Measurements from ENCODE around the gene IL25. TPM values are rescaled to one million over a fixed set of nuclear protein-coding genes. Genes with fewer than 3 reads are reported as not detected.
"Not testable (repeated sequence)": the region's sequence is repeated elsewhere in the genome, so short reads cannot be mapped to it uniquely, and the experiment has no call there.

Gene IL25
- total RNA-seq, 2 donors from 2014 or later, result not detected

GRCh38 chr14:23399136-23399535 is 26.5 kb downstream of the IL25 start:
- Mint-ChIP-seq H3K27ac (no peak overlapping the region), H3K27me3 (peaks cover 6 to 11% of the 10 kb centered on the region in 2 donors), H3K4me1 (ENCODE audit: low read depth in 2 of 2) (no peaks in the 10 kb centered on the region), H3K9me3 (no peaks in the 10 kb centered on the region), H3K36me3 (no peaks in the 10 kb centered on the region), H3K4me3 (no peak overlapping the region)
- no peak for DNase-seq (ENCODE audit: low spot score)
- ATAC-seq, result no peak

DNA sequence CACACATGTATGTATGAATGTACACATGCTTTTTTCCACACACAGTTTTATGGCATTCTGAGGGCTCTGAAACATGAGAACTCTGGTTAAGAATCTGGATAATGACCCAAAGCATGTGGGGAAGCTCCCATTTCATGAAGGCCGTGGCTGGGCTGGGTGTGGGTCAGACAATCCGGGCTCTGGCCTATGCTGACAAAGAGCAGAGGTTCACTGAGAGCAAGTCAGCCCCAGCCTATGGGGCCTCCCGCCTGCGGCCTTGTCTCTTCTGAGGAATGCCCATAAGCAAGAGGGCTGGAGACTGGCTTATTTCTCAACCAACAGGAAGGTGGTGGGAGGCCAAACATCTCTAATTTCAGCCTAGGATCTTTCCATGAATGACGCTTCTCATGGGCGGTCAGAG is 27.0 kb downstream of the IL25 start:
- no peaks in the 10 kb centered on the region for H3K36me3 Mint-ChIP-seq
- no peak overlapping the region for H3K27ac Mint-ChIP-seq

DNA sequence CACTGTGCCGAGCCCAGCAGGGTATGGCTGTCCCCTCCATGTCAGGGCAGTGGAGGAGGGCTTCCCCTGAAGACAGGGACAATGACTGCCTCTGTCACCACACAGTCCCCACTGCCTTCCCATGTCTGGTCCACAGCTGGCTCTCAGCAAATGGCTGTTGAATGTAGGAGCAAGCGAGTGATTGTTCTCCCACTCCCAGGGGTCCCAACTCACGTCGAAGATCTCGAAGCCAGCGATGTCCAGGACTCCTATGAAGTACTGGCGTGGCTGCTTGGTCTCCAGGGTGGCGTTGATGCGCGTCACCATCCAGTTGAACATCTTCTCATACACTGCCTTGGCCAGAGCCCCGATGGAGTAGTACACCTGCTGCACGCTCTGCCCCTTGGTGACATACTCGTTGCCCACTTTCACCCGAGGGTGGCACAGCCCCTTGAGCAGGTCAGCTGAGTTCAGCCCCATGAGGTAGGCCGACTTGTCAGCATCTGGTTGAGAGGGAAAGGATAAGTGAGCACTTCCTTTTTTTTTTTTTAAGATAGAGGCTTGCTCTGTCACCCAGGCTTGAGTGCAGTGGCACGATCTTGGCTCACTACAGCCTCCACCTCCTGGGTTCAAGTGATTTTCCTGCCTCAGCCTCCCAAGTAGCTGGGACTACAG is 28.0 kb downstream of the IL25 start:
- DNase-seq (ENCODE audit: low spot score); H3K27ac Mint-ChIP-seq; ATAC-seq; H3K4me3 Mint-ChIP-seq; H3K4me1 Mint-ChIP-seq (ENCODE audit: low read depth in 2 of 2); H3K36me3 Mint-ChIP-seq; H3K9me3 Mint-ChIP-seq: not testable (repeated sequence)
- H3K27me3 Mint-ChIP-seq, result peaks cover 0 to 11% of the 10 kb centered on the region in 2 donors

More for the DNA sequence above, 27.0 kb downstream of the IL25 start:
- H3K4me3 Mint-ChIP-seq, result no peak overlapping the region
- H3K27me3 Mint-ChIP-seq, result peaks cover 6 to 11% of the 10 kb centered on the region in 2 donors
- ATAC-seq (no peak), DNase-seq (ENCODE audit: low spot score) (no peak)
- no peaks in the 10 kb centered on the region for H3K9me3 Mint-ChIP-seq
- no peaks in the 10 kb centered on the region for H3K4me1 Mint-ChIP-seq (ENCODE audit: low read depth in 2 of 2)

DNA sequence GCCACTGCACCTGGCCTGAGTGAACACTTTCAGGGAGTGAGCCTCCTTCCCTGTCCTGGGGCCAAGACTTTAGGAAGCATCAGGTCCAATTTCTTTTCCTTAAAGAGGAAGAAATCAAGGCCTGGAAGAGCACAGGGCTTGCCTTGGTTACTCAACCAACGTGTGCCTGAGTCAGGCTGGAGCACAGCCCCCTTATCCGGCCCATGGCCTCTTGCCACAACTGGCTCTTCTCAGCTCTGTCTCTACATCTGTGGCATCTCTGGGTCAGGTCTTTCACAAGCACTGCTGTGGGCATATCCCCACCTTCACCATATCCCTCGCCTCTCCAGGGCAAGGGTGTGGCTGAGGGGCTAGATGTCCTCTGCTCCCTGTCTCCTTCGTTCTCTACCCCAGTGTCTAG is 28.7 kb downstream of the IL25 start:
- Mint-ChIP-seq H3K27me3 (peaks cover 0 to 11% of the 10 kb centered on the region in 2 donors), H3K36me3 (no peaks in the 10 kb centered on the region), H3K27ac (no peak overlapping the region), H3K4me3 (no peak overlapping the region), H3K9me3 (no peaks in the 10 kb centered on the region), H3K4me1 (ENCODE audit: low read depth in 2 of 2) (no peaks in the 10 kb centered on the region)
- no peak for DNase-seq (ENCODE audit: low spot score)
- ATAC-seq, result no peak

DNA sequence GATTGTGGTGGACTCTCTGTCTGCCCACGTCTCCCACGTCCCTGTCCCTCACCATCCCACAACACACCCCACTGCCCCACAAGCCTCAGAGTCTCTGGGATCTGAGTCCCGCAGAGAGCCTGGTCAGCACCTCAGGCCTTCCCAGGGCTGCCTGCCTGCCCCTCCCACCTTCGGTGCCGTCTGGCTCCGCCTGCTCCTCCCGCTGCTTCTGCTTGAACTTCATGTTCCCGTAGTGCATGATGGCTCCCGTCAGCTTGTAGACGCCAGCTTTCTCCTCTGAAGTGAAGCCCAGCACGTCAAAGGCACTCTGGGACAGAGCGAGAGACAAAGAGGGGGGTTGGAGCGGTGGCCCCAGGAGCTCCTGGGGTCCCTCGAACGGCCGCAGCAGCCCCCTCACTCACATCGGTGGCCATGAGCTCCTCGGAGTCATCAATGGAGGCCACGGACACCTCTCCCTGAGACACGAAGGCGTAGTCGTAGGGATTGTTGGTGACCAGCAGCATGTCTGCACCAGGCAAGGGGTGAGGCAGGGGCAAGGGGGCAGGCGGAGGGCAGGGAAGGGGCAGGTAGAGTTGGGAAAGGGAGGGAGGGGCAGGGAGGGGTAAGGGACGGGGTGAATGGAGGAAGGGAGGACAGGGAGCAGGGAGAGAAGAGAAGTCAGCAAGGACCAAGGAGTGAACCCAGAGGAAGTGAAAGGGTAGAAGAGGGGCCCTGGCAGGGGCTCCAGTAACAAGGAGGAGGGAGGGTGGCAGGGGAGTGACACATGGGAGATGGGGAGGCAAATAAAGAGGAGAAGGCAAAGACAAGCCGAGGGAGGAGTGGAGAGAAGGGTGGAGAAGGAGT is 29.9 kb downstream of the IL25 start:
- H3K4me3 Mint-ChIP-seq, result no peak overlapping the region
- H3K27me3 Mint-ChIP-seq, result peaks cover 3 to 11% of the 10 kb centered on the region in 2 donors
- no peak for ATAC-seq
- DNase-seq (ENCODE audit: low spot score), result no peak
- no peaks in the 10 kb centered on the region for H3K36me3 Mint-ChIP-seq
- no peaks in the 10 kb centered on the region for H3K9me3 Mint-ChIP-seq
- H3K27ac Mint-ChIP-seq, result no peak overlapping the region
- H3K4me1 Mint-ChIP-seq (ENCODE audit: low read depth in 2 of 2), result no peaks in the 10 kb centered on the region

DNA sequence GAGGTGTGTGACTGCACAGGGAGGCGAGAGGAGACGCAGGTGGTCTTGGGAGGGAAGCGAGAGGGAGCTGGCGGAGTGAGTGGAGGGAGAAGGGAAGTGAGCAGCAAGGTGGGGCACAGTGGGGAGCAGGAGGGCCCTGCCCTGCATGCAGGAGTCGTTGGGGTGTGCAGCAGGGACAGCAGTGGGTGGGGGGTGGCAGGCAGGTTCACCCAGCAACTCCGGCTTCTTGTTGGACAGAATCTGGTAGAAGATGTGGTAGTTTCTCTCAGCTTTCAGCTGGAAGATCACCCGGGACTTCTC is 30.5 kb downstream of the IL25 start:
- no peak for ATAC-seq
- no peak overlapping the region for H3K27ac Mint-ChIP-seq
- no peaks in the 10 kb centered on the region for H3K4me1 Mint-ChIP-seq (ENCODE audit: low read depth in 2 of 2)
- DNase-seq (ENCODE audit: low spot score), result no peak
- H3K4me3 Mint-ChIP-seq, result no peak overlapping the region
- H3K9me3 Mint-ChIP-seq, result no peaks in the 10 kb centered on the region
- H3K27me3 Mint-ChIP-seq, result peaks cover 8 to 11% of the 10 kb centered on the region in 2 donors
- H3K36me3 Mint-ChIP-seq, result no peaks in the 10 kb centered on the region

DNA sequence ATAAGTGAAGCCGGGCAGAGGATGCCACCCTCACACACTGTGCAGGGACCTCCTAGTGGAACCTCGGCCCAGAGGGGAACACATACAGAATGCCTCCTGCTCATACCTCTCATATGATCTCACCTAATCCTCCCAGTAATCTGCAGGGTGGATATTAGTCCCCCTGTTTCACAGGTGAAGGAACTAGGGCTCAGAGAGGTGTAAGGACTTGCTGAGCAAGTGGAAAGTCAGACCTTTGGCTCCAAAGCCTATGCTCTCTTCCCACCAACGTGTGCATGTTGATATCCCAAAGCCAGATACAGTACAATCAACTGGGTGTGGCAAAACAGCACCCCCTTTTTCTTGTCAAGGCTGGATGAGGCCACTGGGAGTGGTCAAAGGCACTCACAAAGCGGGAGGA is 31.3 kb downstream of the IL25 start:
- DNase-seq (ENCODE audit: low spot score) (no peak), ATAC-seq (no peak)
- H3K36me3 Mint-ChIP-seq, result no peaks in the 10 kb centered on the region
- no peaks in the 10 kb centered on the region for H3K4me1 Mint-ChIP-seq (ENCODE audit: low read depth in 2 of 2)
- peaks cover 8 to 13% of the 10 kb centered on the region in 2 donors for H3K27me3 Mint-ChIP-seq
- H3K27ac Mint-ChIP-seq, result no peak overlapping the region
- H3K4me3 Mint-ChIP-seq, result no peak overlapping the region
- no peaks in the 10 kb centered on the region for H3K9me3 Mint-ChIP-seq

DNA sequence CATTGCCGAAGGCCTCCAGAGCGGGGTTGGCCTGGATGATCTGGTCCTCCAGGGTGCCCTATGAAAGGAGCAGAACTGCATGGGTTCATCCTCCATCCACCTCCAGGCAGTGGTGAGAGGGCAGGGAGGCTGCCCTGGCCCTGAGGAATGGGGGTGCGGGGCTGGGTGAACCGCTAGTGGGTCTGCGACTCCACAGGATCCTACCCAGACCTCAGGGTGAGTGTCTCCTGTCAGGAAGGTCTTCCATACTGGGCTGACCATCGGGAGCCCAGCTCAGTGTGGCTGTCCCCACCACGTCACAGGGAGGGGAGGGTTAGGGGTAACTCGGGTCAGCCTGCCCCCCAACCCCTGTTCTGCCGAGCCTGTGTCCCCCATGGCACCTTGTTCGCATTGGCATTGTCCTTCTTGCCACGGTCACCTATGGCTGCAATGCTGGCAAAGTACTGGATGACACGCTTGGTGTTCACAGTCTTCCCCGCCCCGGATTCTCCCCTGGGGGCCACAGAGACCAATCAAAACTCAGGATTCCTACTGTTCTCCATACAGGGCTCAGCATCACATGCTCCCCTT is 31.8 kb downstream of the IL25 start:
- H3K27ac Mint-ChIP-seq, result no peak overlapping the region
- ATAC-seq (no peak), DNase-seq (ENCODE audit: low spot score) (no peak)
- no peaks in the 10 kb centered on the region for H3K36me3 Mint-ChIP-seq
- no peaks in the 10 kb centered on the region for H3K4me1 Mint-ChIP-seq (ENCODE audit: low read depth in 2 of 2)
- no peak overlapping the region for H3K4me3 Mint-ChIP-seq
- H3K27me3 Mint-ChIP-seq, result peaks cover 8 to 14% of the 10 kb centered on the region in 2 donors
- no peaks in the 10 kb centered on the region for H3K9me3 Mint-ChIP-seq

GRCh38 chr14:23405096-23405495 is 32.5 kb downstream of the IL25 start:
- no peak for ATAC-seq
- Mint-ChIP-seq H3K36me3 (no peaks in the 10 kb centered on the region), H3K27me3 (peaks cover 8 to 14% of the 10 kb centered on the region in 2 donors), H3K9me3 (no peaks in the 10 kb centered on the region), H3K27ac (no peak overlapping the region), H3K4me3 (no peak overlapping the region), H3K4me1 (ENCODE audit: low read depth in 2 of 2) (no peaks in the 10 kb centered on the region)
- DNase-seq (ENCODE audit: low spot score), result no peak

DNA sequence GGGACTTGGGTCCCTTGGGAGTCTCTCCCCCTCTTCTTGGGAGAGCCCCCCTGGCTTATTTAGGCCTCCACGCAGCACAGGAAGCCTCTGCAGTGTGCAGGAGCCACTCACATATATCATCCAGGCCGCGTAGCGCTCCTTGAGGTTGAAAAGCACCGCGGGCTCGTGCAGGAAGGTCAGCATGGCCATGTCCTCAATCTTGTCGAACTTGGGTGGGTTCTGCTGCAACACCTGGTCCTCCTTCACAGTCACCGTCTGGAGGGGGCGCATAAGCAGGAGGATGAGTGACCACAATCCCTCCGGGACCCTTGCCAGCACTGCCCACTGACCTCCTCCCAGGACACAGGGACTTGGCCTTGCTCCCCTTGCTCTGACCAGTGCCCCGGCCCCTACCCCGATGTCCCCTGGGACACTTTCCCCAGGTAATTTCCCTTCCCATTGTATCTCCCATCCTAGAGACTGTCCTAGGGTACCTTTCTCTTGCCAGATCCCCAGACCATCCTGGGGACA is 33.0 kb downstream of the IL25 start:
- Mint-ChIP-seq H3K9me3 (no peaks in the 10 kb centered on the region), H3K27ac (no peak overlapping the region), H3K4me3 (no peak overlapping the region), H3K27me3 (peaks cover 11 to 14% of the 10 kb centered on the region in 2 donors), H3K36me3 (no peaks in the 10 kb centered on the region), H3K4me1 (ENCODE audit: low read depth in 2 of 2) (no peaks in the 10 kb centered on the region)
- ATAC-seq (no peak), DNase-seq (ENCODE audit: low spot score) (no peak)

DNA sequence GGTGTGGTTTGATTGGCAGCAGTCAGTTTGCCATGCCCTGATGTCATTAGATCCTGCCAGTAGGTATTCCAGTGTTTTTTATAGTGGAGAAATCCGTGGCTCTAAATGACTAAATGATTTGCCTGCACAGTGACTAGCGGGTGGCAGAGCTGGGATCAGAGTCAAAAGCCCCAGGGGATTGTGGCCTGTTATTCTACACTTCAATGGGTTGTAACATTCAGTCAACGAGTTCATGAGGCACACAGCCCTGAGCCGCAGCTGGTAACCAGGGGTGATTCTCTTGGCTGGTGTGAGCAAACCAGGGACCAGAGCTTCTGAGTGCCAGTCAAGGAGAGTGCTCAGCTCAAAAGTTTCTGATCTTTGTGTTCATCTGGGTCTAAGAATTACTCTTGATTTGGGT is 33.6 kb downstream of the IL25 start:
- no peak overlapping the region for H3K4me3 Mint-ChIP-seq
- no peaks in the 10 kb centered on the region for H3K4me1 Mint-ChIP-seq (ENCODE audit: low read depth in 2 of 2)
- DNase-seq (ENCODE audit: low spot score) (no peak), ATAC-seq (no peak)
- no peak overlapping the region for H3K27ac Mint-ChIP-seq
- peaks cover 17% of the 10 kb centered on the region in 2 donors for H3K27me3 Mint-ChIP-seq
- H3K9me3 Mint-ChIP-seq, result no peaks in the 10 kb centered on the region
- H3K36me3 Mint-ChIP-seq, result no peaks in the 10 kb centered on the region

DNA sequence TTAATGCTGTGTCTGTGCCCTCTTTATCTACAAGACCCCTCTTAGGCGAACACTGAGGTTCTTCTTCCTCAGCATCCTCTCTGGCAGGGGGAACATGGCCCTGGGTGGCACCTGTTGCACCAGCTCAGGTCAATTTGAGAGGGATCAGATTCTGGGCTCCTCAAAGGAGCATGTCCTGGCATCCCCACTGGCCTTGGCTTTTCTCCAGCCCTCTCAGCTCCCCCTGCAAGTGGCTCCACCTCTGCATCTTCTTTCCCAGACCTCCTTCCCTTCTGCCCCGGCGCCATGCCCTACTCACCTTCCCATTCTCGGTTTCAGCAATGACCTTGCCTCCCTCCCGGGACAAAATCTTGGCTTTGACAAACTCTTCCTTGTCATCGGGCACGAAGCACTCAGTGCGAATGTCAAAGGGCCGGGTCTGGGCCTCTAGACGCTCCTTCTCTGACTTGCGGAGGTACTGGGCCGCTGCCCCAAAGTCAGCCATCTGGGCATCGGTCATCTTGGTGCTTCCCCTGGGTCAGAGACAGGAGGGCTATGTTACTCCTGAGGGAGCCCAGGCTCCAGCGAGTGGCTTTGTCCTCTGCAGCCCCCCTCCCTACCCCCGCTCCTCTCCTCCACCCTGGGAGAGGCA is 34.2 kb downstream of the IL25 start:
- Mint-ChIP-seq H3K4me3 (no peak overlapping the region), H3K27ac (no peak overlapping the region), H3K9me3 (no peaks in the 10 kb centered on the region), H3K36me3 (no peaks in the 10 kb centered on the region), H3K27me3 (peaks cover 17% of the 10 kb centered on the region in 2 donors), H3K4me1 (ENCODE audit: low read depth in 2 of 2) (no peaks in the 10 kb centered on the region)
- no peak for ATAC-seq
- no peak for DNase-seq (ENCODE audit: low spot score)

GRCh38 chr14:23407516-23408306 is 35.1 kb downstream of the IL25 start, which contains the start of gene MYH6:
MYH6 (minus strand) TSS chr14:23408273; CDS start chr14:23407223, 1,050 bp downstream.
- H3K4me3 Mint-ChIP-seq, result no peak within 1 kb of the TSS
- no peaks in the 10 kb centered on the region for H3K4me1 Mint-ChIP-seq (ENCODE audit: low read depth in 2 of 2)
- no peaks in the 10 kb centered on the region for H3K36me3 Mint-ChIP-seq
- H3K27me3 Mint-ChIP-seq, result peaks cover 17% of the 10 kb centered on the region in 2 donors
- H3K27ac Mint-ChIP-seq, result no peak within 1 kb of the TSS
- ATAC-seq (no peak), DNase-seq (ENCODE audit: low spot score) (no peak)
- no peaks in the 10 kb centered on the region for H3K9me3 Mint-ChIP-seq

All from natural killer cell treated with Interleukin-12 subunit alpha and Interleukin-12 subunit beta and Interleukin-15 and Interleukin-18, amount 100 ng/mL, for 72 hours (primary cell).